Islet precursor cell (in vitro differentiated cells): Measurements from ENCODE around the gene PTPN7.
A peak's percentile ranks its signal among the peaks of the same experiment; 100 is the strongest.
"Not testable (repeated sequence)": the region's sequence is repeated elsewhere in the genome, so short reads cannot be mapped to it uniquely, and the experiment has no call there.

Source experiments
- DNase-seq: peaks from one replicate; pipeline ENCODE4 v3.0.0-alpha.2; 2018

PTPN7 gene

GRCh38 chr1:202160377-202160940 is at the start of gene PTPN7:
TSS of gene PTPN7 (minus strand) at chr1:202160602. CDS start at chr1:202159402, 1,200 bp downstream.
- no peak for DNase-seq

DNA sequence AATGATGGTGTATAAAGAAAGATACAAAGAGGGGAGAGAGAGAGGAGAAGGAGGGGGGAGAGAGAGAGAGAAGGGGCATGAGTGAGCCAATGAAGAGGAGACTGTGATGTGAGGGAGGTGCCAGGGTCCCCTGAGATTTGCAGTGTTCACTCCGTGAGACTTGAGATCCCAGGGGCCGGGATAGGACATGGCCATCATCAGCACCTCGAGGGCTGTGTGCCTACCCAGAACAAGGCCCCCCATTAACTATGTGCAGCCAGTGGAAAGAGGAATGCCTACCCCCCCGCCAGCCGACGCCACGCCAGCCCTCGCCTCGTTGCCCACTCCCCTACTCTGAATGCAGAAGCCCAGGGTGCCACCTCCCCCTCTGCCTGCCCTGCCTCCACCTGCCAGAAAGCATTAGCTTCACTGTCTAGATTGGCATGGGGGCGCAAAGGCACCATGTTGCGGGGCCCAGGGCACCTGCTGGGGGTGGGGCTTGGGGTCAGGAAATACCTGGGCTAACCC is 48.0 kb upstream of the PTPN7 start:
- no peak for DNase-seq

DNA sequence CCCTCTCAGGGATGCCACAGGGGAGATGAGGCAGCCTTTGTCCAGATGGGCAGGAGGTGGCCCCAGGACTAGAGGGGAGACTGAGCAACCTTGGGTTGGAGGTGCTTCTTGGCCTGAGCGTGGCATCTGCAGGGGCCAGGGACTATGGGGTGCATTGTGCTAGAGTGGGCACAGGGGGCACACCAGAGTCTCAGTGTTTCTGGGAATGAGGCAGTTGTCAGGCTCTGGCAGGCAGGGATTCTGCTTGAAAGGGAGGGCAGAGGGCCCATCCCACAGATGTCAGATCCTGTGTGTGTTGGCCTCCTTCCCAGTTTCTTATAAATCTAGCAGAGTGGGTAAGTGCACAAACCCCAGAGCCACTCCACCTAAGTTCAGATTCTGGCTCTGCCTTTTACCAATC is 46.9 kb upstream of the PTPN7 start:
- no peak for DNase-seq

- DNase-seq = no peak
Observed at GRCh38 chr1:202205523-202206190, 45.3 kb upstream of the PTPN7 start.

- DNase-seq = no peak
Observed at GRCh38 chr1:202204065-202204464, 43.7 kb upstream of the PTPN7 start.

DNA sequence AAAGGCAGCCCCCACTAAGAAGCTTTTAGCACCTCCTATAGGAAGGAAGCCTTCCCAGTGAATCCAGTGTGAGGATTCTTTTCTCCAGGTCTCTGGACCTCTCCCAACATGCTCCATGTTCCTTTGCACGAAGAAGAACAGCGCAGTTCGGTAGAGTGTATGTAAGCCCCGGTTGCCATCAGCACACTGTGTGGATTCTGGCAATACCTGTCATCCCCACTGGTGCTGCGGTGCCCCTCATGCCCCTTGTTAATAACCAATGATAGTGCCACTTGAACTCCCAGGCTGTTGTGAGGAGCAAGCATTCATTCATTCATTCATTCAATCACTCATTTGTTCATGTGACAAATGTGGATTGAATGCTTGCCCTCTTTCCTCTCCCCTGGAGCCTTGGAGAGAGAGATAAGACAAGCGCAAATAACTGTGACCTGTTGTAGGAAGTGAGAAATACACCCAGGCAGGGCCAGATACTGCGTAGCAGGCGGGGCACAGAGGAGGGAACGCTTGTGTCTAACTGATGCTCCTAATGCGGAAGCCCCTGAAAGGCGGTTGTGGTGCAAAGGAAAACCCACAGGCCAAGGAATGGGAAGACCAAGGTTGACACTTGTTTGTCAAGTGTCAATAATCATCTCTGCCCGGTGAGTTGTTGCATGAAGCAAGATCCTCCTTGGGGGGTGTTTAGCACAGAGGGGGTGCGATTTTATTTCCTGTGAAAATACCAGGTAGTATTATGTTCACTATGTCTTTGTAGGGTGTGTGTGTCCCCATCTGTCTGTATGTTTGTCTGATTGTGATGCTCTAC is 43.0 kb upstream of the PTPN7 start:
- DNase-seq = no peak

GRCh38 chr1:202202500-202203168 is 42.2 kb upstream of the PTPN7 start:
- no peak for DNase-seq

- DNase-seq = no peak
Observed at GRCh38 chr1:202201971-202202370, 41.6 kb upstream of the PTPN7 start.

DNA sequence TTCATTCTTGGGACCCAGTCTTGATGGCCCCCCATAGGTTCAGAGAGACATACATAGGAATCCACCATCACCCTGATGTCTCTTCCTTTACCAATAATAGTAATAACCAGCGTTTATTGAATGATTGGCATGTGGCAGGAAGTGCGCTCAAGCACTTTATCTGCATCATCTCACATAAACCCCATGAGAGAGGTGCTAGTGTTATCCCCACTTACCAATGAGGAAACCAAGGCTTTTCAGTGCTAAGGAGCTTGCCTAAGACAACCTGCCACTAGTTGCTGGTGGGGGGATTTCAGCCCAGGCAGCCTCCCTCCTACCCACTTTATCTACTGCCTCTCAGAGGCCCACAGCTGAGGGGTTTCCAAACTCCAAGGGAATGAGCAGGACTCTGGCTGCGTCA is 40.9 kb upstream of the PTPN7 start:
- no peak for DNase-seq

DNA sequence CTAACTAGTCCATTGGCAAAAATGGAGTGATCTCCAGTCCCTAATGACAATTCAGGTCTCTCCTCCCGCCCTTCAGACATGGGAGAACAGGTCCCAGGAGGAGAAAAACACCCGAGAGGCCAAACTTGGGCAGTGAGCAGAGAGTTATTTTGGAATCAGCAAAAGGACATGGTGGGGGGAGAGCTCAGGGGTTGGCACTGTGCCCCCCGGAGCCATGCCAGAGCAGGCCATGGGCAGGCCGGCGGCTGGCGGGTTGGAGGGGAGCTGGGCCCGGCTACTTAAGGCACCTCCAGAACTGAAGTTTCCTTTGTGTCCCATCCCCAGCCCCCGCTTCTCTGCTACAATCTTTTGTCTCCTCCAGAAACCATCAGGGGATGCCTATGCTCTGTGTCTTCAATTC is 40.3 kb upstream of the PTPN7 start:
- DNase-seq = no peak

DNA sequence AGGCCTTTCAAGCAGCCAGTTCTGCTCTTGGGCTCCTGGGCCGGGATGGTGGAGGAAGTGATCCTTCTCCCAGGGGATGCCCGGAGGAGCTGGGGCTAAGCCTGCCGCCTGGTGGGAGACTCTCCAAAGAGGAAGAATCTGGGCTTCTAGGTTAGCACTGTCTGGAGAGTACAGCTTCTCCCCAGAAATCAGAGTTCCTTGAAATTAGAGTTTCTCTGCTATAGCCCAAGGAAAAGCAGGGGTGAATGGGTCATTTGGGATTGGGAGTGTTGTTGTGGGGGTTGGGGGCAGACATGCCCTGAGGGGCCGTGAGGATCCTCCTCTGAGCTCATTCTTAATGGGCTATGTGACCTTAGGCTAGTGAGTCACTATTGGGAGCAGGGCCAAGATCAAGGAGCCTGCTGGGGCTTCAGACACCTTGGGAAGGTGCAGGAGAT is 39.7 kb upstream of the PTPN7 start:
- peak; percentile 88 for DNase-seq

DNA sequence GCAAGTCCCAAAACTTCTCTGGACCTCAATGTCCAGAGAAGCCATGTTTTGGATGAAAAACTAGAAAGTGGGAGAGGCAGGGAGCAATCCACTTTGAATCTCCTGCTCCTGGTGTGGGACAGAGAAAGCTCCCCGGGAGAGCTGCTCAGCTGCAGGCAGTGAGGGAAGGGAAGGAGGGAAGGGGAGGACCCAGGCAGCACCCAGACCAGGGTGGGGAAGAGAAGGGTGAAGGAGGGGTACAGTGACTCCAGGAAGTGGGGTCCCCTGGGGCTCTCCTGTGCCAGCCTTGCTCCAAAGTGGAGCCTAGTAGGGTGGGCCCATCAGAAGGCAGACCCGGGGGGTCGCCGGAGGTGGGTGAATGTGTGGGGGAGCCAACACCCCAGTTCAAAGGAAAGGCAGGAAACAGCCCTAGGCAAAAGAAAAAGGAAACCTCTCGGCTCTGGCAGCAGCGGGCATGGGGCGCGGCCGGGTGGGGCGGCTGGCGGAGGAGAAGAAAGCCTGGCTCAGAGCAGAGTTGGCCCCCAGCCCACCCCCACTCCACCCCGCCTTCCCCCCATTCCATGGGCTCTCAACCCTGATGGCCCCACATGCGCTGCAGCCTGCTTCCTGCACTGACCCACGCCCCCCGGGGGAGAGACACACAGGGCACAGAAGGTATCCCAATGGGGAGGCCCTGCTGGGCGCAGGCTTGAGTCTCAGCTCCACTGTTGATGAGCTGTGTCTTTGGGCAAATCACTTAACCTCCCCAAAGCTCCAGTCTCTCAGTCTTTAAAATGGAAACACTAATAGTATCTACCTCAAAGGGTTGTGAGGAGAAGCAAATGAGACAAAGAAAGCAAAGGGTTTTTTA is 38.9 kb upstream of the PTPN7 start:
- DNase-seq = no peak

DNA sequence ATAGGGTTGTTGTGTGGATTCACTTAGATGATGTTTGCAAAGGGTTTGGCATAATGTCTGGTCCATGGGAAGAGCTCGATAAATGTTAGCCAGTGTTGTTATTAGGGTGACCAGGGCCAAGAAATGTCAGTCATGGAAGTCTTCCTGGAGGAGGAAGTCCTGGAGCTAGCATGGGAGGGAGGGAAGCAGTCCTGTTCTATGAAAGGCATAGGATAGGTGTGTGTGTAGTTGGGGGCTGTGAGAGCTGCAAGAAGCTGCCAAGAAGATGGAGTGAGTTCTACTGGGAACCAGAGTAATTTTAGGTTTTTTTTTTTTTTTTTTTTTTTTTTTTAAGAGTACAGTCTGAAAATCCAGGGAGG is 37.9 kb upstream of the PTPN7 start:
- DNase-seq = no peak

DNA sequence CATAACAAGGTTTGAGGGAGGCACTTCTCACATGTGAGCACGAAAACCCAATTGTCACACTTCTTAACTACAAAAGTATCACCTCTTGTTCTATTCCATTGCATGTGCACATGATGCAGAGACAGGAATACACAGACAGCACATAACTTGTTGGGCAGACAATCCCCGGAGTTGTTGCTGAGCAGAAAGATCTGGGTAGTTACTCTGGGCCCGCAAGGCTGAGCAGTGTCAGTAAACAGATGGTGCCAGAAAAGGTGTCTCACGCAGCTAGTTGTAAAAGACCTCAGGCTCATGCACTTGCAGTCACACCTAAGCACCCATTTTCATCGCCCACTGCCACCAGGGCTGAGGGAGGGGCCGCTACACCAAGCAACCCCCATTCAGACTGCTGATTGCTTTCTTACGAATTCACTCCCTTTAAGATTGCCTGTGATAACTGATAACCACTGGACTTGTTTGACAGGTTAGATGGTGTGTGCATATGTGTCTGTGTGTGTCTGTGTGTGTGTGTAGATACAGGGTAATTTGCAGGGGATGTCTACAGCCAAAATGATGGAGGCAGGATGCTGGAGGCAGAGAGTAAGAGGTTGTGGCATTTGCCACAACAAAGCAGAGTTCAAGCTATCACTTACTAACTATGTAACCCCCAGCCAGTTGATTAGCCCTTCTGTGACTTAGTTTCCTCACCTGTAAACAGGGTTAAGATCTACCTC is 37.4 kb upstream of the PTPN7 start:
- DNase-seq = no peak

DNA sequence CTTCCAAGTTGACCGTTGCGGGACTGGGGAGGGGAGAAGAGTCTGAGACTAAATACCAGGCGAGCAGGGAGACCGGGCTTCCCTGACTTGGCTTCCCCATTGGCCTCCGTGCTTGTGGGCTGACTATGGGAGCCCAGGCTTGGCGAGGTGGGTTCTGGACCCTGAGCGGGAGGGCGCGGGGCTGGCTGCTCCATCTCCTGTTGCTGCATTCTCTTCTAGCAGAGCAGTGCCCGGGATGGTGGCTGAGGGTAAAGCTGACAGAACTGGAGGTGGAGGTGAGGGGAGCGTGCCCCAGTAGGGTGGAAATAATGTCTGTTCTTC is 33.9 kb upstream of the PTPN7 start:
- DNase-seq = no peak

DNA sequence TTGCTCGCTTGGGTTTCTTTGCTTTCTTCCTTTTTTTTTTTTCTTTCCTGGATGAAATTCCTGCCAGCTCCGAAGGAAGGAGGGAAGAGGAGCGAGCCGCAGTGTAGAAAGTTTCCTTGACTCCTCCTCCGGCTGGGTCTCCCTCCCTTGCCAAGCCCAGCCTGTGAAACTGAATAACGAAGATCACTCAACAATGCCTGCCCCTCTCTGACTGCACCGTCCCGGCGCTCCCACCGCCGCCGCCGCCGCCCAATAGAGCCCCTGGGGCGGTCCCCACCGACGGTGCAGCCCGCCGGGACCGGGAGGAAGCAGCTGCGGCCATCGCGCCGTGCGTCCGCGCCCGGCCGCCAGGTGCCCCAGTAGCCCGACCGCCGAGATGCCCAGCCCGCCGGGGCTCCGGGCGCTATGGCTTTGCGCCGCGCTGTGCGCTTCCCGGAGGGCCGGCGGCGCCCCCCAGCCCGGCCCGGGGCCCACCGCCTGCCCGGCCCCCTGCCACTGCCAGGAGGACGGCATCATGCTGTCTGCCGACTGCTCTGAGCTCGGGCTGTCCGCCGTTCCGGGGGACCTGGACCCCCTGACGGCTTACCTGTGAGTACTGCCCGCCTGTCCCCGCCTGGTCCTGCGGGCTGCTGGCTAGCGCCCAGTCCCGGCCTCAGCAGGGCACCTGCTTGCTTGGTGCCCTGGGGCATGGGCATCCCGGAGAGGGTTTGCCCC is 33.4 kb upstream of the PTPN7 start, which contains the start of gene LGR6:
Gene LGR6, plus strand, starts transcription at position 186 of the 714 bp plus-strand sequence. Its CDS starts 191 bp downstream, at position 377.
- DNase-seq = peak; percentile 63

DNA sequence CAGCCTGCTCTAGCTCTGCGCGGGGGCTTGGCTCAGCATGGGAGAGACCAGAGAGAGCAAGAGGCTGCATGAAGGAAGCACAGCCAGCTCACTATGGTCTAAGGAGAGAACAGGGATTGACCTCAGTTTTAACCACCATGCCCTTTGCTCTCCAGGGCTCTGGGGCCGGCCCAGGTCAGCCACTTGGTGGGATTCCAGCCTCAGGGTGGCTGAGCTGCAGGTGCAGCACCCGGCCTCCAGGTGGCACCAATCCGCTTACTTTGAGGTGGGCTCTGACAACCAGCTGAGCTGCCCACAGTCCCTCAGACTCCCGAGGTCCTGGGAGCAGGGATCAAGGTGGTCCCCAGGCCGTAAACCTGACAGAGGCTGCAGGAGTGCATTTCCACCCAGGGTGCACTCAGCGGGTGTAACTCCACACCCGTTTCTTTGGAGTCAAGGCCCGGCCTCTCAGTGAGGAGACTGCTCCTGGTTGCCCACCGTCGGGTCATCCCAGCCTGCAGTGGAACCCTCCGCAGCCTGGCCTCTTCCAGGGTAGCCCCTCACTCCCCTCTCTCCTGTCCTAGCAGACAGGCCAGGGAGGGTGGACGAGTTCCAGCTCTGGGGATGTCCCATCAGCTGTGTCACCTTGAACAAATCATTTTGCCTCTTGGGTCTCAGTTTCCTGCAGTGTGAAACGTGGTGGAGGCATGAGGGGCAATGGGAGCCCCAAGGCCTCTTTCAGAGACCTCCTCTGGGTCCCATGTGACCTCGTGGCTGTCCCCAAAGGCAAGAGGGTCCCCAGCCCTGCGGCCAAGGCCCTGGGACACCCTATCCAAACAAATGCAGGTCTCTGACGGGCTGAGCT is 32.6 kb upstream of the PTPN7 start:
- peak; percentile 90 for DNase-seq

GRCh38 chr1:202191391-202191790 is 31.0 kb upstream of the PTPN7 start:
- DNase-seq = not testable (repeated sequence)

GRCh38 chr1:202189918-202190715 is 29.7 kb upstream of the PTPN7 start:
- DNase-seq = peak; percentile 80
